KMS-11 (cell line): ENCODE measurements around the gene OPRL1.

ENCODE experiments used
- H2AFZ ChIP-seq: fragments of 200-600 bp; sonication (generic); 2 replicates; pipeline ENCODE4 v1.6.1; 2016; ENCODE audit warnings: antibody characterized with exemption, mixed run types, low read depth
- H3K27ac ChIP-seq: fragments of 200-600 bp; sonication (generic); 2 replicates; pipeline ENCODE4 v1.6.1; 2016; ENCODE audit warnings: mild to moderate bottlenecking, mixed run types
- H3K27me3 ChIP-seq: fragments of 200-600 bp; sonication (generic); 2 replicates; pipeline ENCODE4 v1.6.1; 2017; ENCODE audit warnings: mild to moderate bottlenecking, low read depth, mixed run types, moderate library complexity; ENCODE audit not compliant: insufficient read depth
- H3K36me3 ChIP-seq: fragments of 200-600 bp; sonication (generic); 2 replicates; pipeline ENCODE4 v1.6.1; 2017; ENCODE audit warnings: mild to moderate bottlenecking, mixed run types; ENCODE audit not compliant: insufficient read depth
- H3K4me1 ChIP-seq: fragments of 200-600 bp; sonication (generic); 2 replicates; pipeline ENCODE4 v1.6.1; 2016; ENCODE audit warnings: mild to moderate bottlenecking, low read depth, mixed run types; ENCODE audit not compliant: poor library complexity, severe bottlenecking
- H3K4me2 ChIP-seq: fragments of 200-600 bp; sonication (generic); 2 replicates; pipeline ENCODE4 v1.7.0; 2016; ENCODE audit warnings: mild to moderate bottlenecking, mixed run types
- H3K4me3 ChIP-seq: fragments of 200-600 bp; sonication (generic); IDR thresholded peaks from 2 replicates; pipeline ENCODE4 v1.6.1; 2017; ENCODE audit warnings: low read depth, low read length, mixed read lengths; ENCODE audit not compliant: insufficient read depth
- H3K79me2 ChIP-seq: fragments of 200-600 bp; sonication (generic); 2 replicates; pipeline ENCODE4 v1.6.1; 2016; ENCODE audit warnings: low read depth, mixed run types; ENCODE audit not compliant: insufficient read depth
- H3K9ac ChIP-seq: fragments of 200-600 bp; sonication (generic); 2 replicates; pipeline ENCODE4 v1.6.1; 2016; ENCODE audit warnings: mild to moderate bottlenecking, mixed run types
- H4K20me1 ChIP-seq: fragments of 200-600 bp; sonication (generic); 2 replicates; pipeline ENCODE4 v1.6.1; 2016; ENCODE audit warnings: mild to moderate bottlenecking, mixed run types; ENCODE audit not compliant: insufficient read depth
- TF ChIP-seq, protein P1 (sequence below): fragments of 200-600 bp; sonication (generic); conservative IDR thresholded peaks from 2 replicates; pipeline ENCODE4 v1.6.1; 2017; ENCODE audit warnings: low read depth, mild to moderate bottlenecking, antibody characterized with exemption, low read length, moderate library complexity, mixed read lengths

Gene OPRL1

GRCh38 chr20:64106435-64106961, 26.6 kb downstream of the OPRL1 start:
- peaks cover 90% of the 10 kb centered on the region for H3K27me3 ChIP-seq
- no peak overlapping the region for H3K9ac ChIP-seq
- no peaks in the 10 kb centered on the region for H3K36me3 ChIP-seq
- H3K4me3 ChIP-seq = no peak overlapping the region
- H3K79me2 ChIP-seq = no peaks in the 10 kb centered on the region
- TF ChIP-seq, protein P1, sequence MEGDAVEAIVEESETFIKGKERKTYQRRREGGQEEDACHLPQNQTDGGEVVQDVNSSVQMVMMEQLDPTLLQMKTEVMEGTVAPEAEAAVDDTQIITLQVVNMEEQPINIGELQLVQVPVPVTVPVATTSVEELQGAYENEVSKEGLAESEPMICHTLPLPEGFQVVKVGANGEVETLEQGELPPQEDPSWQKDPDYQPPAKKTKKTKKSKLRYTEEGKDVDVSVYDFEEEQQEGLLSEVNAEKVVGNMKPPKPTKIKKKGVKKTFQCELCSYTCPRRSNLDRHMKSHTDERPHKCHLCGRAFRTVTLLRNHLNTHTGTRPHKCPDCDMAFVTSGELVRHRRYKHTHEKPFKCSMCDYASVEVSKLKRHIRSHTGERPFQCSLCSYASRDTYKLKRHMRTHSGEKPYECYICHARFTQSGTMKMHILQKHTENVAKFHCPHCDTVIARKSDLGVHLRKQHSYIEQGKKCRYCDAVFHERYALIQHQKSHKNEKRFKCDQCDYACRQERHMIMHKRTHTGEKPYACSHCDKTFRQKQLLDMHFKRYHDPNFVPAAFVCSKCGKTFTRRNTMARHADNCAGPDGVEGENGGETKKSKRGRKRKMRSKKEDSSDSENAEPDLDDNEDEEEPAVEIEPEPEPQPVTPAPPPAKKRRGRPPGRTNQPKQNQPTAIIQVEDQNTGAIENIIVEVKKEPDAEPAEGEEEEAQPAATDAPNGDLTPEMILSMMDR = no peak
- H4K20me1 ChIP-seq = no peaks in the 10 kb centered on the region
- H3K4me1 ChIP-seq = no peaks in the 10 kb centered on the region
- H3K4me2 ChIP-seq = no peak overlapping the region
- no peak overlapping the region for H2AFZ ChIP-seq
- H3K27ac ChIP-seq = no peak overlapping the region

DNA sequence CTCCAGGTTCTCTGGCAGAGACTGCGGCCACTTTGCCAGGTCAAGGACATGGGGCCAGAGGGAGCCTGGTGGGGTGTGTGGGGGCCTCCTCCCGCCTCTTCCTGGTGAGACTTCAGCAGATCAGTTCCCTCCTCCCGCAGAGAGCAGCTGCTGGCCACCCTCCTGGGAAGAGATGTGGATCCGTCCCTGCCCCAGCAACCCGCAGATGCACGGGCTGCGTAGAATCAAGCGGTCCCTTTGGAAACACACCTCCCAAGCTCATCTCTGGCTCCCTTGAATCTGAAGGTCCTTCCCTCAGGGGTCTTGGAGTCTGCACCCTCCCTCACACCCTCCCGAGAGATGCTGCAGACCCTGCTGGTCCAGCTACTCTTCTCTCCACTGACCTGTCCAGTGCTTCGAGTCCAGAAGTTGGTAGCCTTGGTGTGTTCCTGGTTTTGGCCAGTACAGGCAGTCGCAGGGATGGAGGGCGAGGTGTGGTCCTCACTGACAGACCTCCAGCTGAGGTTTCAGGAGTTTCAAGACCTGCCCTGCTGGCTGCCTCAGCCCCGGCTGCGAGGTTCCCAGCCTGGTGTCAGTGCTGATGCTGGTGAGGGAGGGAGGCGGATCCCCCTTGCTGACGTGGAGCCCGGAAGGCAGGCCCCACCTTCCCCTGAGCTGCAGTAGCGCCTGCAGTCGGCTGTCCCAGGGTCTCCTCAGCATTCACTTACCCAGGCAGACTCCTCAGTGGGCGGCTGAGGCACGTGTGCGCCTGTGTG, 27.3 kb downstream of the OPRL1 start, which contains the start of gene NPBWR2:
Gene NPBWR2, minus strand, starts transcription at position 585 of the 755 bp plus-strand sequence. CDS start 734 bp downstream, outside the sequence.
- no peak within 1 kb of the TSS for H3K4me2 ChIP-seq
- H3K36me3 ChIP-seq = no peaks in the 10 kb centered on the region
- no peaks in the 10 kb centered on the region for H3K79me2 ChIP-seq
- H2AFZ ChIP-seq = no peak within 1 kb of the TSS
- no peak within 1 kb of the TSS for H3K4me3 ChIP-seq
- H3K4me1 ChIP-seq = no peaks in the 10 kb centered on the region
- H4K20me1 ChIP-seq = no peaks in the 10 kb centered on the region
- peaks cover 91% of the 10 kb centered on the region for H3K27me3 ChIP-seq
- TF ChIP-seq, protein P1 = no peak
- no peak within 1 kb of the TSS for H3K9ac ChIP-seq
- no peak within 1 kb of the TSS for H3K27ac ChIP-seq

DNA sequence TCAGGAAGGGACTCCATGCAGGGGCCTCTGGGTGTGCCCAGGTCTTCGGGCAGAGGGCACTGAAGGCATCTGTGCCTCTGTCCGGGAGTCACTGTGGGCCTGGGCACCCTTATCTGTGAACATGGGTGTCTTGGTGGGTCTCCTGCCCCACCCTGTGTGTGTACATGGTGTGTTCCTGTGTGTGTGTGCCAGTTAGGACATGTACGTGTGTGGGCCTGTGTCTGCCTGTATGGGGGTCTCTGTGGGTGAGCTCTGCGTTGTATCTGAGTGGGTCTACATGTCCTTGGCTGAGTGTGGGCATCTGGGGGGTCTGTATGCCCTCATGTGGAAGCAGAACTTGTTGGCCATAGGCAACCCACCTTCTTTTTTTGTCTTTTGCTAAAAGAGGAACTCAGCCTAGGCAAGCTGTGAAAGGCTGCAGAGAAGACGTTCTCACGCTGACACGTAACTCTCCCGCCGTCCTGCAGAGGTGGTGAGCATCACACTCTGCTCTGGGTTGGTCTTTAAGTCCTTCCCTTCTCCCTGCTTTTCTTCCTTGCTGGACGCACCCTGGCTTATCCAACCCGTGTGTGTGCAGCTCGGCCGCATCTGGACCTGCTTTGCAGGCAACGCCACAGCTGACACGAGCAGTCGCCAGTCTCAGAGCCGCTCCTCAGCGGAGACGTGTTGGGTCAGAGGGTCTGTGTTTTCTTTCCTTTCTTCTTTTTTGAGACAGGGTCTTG, 28.0 kb downstream of the OPRL1 start:
- Histone ChIP-seq H3K27ac (no peak overlapping the region), H3K4me2 (no peak overlapping the region), H3K4me3 (no peak overlapping the region), H3K36me3 (no peaks in the 10 kb centered on the region), H4K20me1 (no peaks in the 10 kb centered on the region), H3K4me1 (no peaks in the 10 kb centered on the region), H3K9ac (no peak overlapping the region), H3K79me2 (no peaks in the 10 kb centered on the region), H3K27me3 (peaks cover 91% of the 10 kb centered on the region), H2AFZ (no peak overlapping the region)
- TF ChIP-seq, protein P1 = no peak

DNA sequence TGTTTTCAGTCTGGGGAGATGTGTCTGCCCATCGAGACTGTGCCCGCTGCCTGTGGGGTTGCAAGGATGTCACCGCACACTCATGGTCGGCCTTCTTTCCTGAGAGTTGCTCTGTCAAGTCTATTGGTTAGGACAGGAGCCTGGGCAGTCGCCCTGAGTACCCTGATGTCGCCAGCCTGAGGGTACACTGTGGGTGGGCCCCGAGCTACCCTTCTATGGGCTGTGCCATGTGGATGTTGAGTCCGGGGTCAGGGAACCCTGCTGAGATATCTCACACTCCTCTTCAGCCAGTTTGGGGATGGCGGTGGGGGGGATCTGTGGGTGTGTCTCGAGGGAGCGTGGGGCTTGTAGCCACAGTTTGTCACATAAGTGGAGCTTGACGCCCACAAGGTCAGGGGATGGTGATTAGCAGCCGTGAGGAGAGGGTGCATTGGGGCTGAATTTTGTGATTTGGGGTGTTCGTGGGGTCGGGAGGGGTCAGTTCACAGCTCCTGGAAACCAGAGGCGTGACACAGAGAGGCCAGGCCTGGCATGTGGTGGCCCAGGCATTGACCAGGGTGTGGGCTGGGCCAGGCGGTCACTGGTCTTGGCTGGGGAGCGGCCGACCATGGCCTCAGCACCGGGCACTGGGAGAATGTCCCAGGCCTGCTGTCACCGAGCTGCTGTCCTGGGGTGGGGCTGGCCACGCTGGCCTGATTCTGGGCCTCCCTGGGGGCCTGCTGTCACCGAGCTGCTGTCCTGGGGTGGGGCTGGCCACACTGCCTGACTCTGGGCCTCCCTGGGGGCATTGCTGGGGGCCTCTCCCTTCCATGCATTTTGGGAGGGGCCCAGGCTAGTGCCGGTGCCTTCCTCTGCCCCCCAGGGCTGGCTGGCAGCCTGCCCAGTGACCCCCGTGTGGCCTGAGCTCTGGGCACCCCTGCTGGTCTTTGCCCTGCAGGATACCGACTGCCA, 29.1 kb downstream of the OPRL1 start:
- no peak overlapping the region for H3K27ac ChIP-seq
- H3K4me2 ChIP-seq = no peak overlapping the region
- no peaks in the 10 kb centered on the region for H3K36me3 ChIP-seq
- no peaks in the 10 kb centered on the region for H3K79me2 ChIP-seq
- no peaks in the 10 kb centered on the region for H4K20me1 ChIP-seq
- TF ChIP-seq, protein P1 = no peak
- H3K9ac ChIP-seq = no peak overlapping the region
- peaks cover 91% of the 10 kb centered on the region for H3K27me3 ChIP-seq
- H3K4me1 ChIP-seq = no peaks in the 10 kb centered on the region
- H2AFZ ChIP-seq = no peak overlapping the region
- no peak overlapping the region for H3K4me3 ChIP-seq
